ENCODE data around the gene CKAP4. TPM values are rescaled to one million over a fixed set of nuclear protein-coding genes. Genes with fewer than 3 reads are reported as not detected.

Gene CKAP4
- total and polyA plus RNA-seq, 2 donors (not counting 3 experiments of a cell fraction or from before 2014, with no cell fraction given), result 117 to 223 TPM

GRCh38 chr12:106195621-106196027, 52.2 kb downstream of the CKAP4 start:
- Histone ChIP-seq H3K4me2 (ENCODE audit: insufficient read depth, low read length) (no peak overlapping the region), H3K4me1 (ENCODE audit: control insufficient read depth, extremely low read depth, insufficient read depth, low read length) (no peaks in the 10 kb centered on the region), H3K9ac (replicated peaks; ENCODE audit: extremely low read depth, insufficient read depth, low read length) (no peak overlapping the region), H3K79me2 (ENCODE audit: control insufficient read depth, insufficient read depth, low read length) (no peaks in the 10 kb centered on the region), H3K9me1 (replicated peaks; ENCODE audit: control insufficient read depth, extremely low read depth, insufficient read depth, low read length) (no peaks in the 10 kb centered on the region), H4K20me1 (replicated peaks; ENCODE audit: control insufficient read depth, extremely low read depth, insufficient read depth, low read length) (no peaks in the 10 kb centered on the region), H3K9me3 (replicated peaks; ENCODE audit: control insufficient read depth, insufficient read depth, low read length) (no peaks in the 10 kb centered on the region), H2AFZ (ENCODE audit: low read depth, low read length) (no peak overlapping the region), H3K27me3 (ENCODE audit: control insufficient read depth in 2 of 2, insufficient read depth in 2 of 2, low read length in 2 of 2) (peaks cover 24 to 37% of the 10 kb centered on the region in 2 experiments), H3K36me3 (ENCODE audit: control insufficient read depth in 2 of 2, extremely low read depth in 1 of 2, insufficient read depth in 2 of 2, low read length in 2 of 2) (no peaks in the 10 kb centered on the region), H3K4me3 (replicated peaks in 1 of 3; ENCODE audit: insufficient read depth in 1 of 3, low read depth in 1 of 3, low read length in 3 of 3) (no peak overlapping the region), H3K27ac (ENCODE audit: insufficient read depth, low read depth, low read length) (no peak overlapping the region)
- dilution Hi-C loops (cut with MboI; ENCODE audit: extremely low pct_ligation_motif_present, low sequenced_read_pairs) (no loop called here), intact Hi-C loops (cut with micrococcal nuclease) (no loop called here)
- TF ChIP-seq FOS (IDR thresholded peaks at IDR 0.05; ENCODE audit: borderline replicate concordance, insufficient read depth, low read length), result no peak
- TF ChIP-seq JUN (IDR thresholded peaks at IDR 0.05; ENCODE audit: borderline replicate concordance, insufficient read depth, insufficient read length, low read depth), result no peak
- TF ChIP-seq EZH2 (IDR thresholded peaks at IDR 0.05; ENCODE audit: borderline replicate concordance, low read depth, low read length, severe bottlenecking), result no peak
- TF ChIP-seq POLR2AphosphoS5 (IDR thresholded peaks at IDR 0.05; ENCODE audit: insufficient read depth, low read depth, low read length), result no peak
- TF ChIP-seq MYC (IDR thresholded peaks at IDR 0.05; ENCODE audit: low read depth, low read length), result no peak
- no peak for TF ChIP-seq POLR2A (IDR thresholded peaks at IDR 0.05; ENCODE audit: low read depth, low read length)
- TF ChIP-seq, protein P1, sequence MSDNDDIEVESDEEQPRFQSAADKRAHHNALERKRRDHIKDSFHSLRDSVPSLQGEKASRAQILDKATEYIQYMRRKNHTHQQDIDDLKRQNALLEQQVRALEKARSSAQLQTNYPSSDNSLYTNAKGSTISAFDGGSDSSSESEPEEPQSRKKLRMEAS (IDR thresholded peaks at IDR 0.05; ENCODE audit: insufficient read depth, insufficient read length), result no peak
- TF ChIP-seq GATA2 (IDR thresholded peaks at IDR 0.05; ENCODE audit: insufficient read depth, insufficient read length, low read depth, low read length), result no peak
- ChIA-PET CTCF (no interaction called here), POLR2A (no interaction called here)
- DNase-seq (ENCODE audit: low read depth, low spot score) (no peak), FAIRE-seq (no peak)
- BruUV-seq (replicated peaks), result no TSS peak

GRCh38 chr12:106194351-106194750, 53.5 kb downstream of the CKAP4 start:
- dilution Hi-C loops (cut with MboI; ENCODE audit: extremely low pct_ligation_motif_present, low sequenced_read_pairs), result no loop called here
- H4K20me1 ChIP-seq (replicated peaks; ENCODE audit: control insufficient read depth, extremely low read depth, insufficient read depth, low read length), result no peaks in the 10 kb centered on the region
- H3K27ac ChIP-seq (ENCODE audit: insufficient read depth, low read depth, low read length), result no peak overlapping the region
- no peaks in the 10 kb centered on the region for H3K79me2 ChIP-seq (ENCODE audit: control insufficient read depth, insufficient read depth, low read length)
- H2AFZ ChIP-seq (ENCODE audit: low read depth, low read length), result no peak overlapping the region
- no peak overlapping the region for H3K4me3 ChIP-seq (replicated peaks in 1 of 3; ENCODE audit: insufficient read depth in 1 of 3, low read depth in 1 of 3, low read length in 3 of 3)
- no peak overlapping the region for H3K4me2 ChIP-seq (ENCODE audit: insufficient read depth, low read length)
- intact Hi-C loops (cut with micrococcal nuclease), result no loop called here
- H3K27me3 ChIP-seq (ENCODE audit: control insufficient read depth in 2 of 2, insufficient read depth in 2 of 2, low read length in 2 of 2), result peaks cover 25 to 37% of the 10 kb centered on the region in 2 experiments
- no peaks in the 10 kb centered on the region for H3K9me3 ChIP-seq (replicated peaks; ENCODE audit: control insufficient read depth, insufficient read depth, low read length)
- no peaks in the 10 kb centered on the region for H3K36me3 ChIP-seq (ENCODE audit: control insufficient read depth in 2 of 2, extremely low read depth in 1 of 2, insufficient read depth in 2 of 2, low read length in 2 of 2)
- H3K9me1 ChIP-seq (replicated peaks; ENCODE audit: control insufficient read depth, extremely low read depth, insufficient read depth, low read length), result no peaks in the 10 kb centered on the region
- DNase-seq (ENCODE audit: low read depth, low spot score) (no peak), FAIRE-seq (no peak)
- ChIA-PET POLR2A (no interaction called here), CTCF (no interaction called here)
- TF ChIP-seq, protein P1 (IDR thresholded peaks at IDR 0.05; ENCODE audit: insufficient read depth, insufficient read length), result no peak
- no peak for TF ChIP-seq JUN (IDR thresholded peaks at IDR 0.05; ENCODE audit: borderline replicate concordance, insufficient read depth, insufficient read length, low read depth)
- TF ChIP-seq EZH2 (IDR thresholded peaks at IDR 0.05; ENCODE audit: borderline replicate concordance, low read depth, low read length, severe bottlenecking), result no peak
- no peak for TF ChIP-seq FOS (IDR thresholded peaks at IDR 0.05; ENCODE audit: borderline replicate concordance, insufficient read depth, low read length)
- no peak for TF ChIP-seq POLR2A (IDR thresholded peaks at IDR 0.05; ENCODE audit: low read depth, low read length)
- no peak for TF ChIP-seq MYC (IDR thresholded peaks at IDR 0.05; ENCODE audit: low read depth, low read length)
- no peak for TF ChIP-seq POLR2AphosphoS5 (IDR thresholded peaks at IDR 0.05; ENCODE audit: insufficient read depth, low read depth, low read length)
- no peak for TF ChIP-seq GATA2 (IDR thresholded peaks at IDR 0.05; ENCODE audit: insufficient read depth, insufficient read length, low read depth, low read length)
- TF ChIP-seq, protein P2, sequence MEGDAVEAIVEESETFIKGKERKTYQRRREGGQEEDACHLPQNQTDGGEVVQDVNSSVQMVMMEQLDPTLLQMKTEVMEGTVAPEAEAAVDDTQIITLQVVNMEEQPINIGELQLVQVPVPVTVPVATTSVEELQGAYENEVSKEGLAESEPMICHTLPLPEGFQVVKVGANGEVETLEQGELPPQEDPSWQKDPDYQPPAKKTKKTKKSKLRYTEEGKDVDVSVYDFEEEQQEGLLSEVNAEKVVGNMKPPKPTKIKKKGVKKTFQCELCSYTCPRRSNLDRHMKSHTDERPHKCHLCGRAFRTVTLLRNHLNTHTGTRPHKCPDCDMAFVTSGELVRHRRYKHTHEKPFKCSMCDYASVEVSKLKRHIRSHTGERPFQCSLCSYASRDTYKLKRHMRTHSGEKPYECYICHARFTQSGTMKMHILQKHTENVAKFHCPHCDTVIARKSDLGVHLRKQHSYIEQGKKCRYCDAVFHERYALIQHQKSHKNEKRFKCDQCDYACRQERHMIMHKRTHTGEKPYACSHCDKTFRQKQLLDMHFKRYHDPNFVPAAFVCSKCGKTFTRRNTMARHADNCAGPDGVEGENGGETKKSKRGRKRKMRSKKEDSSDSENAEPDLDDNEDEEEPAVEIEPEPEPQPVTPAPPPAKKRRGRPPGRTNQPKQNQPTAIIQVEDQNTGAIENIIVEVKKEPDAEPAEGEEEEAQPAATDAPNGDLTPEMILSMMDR (IDR thresholded peaks at IDR 0.05; ENCODE audit: extremely low read depth in 1 of 2, insufficient read depth in 1 of 2, low read depth in 1 of 2, low read length in 2 of 2), result no peak
- no TSS peak for BruUV-seq (replicated peaks)
- H3K4me1 ChIP-seq (ENCODE audit: control insufficient read depth, extremely low read depth, insufficient read depth, low read length), result no peaks in the 10 kb centered on the region
- no peak overlapping the region for H3K9ac ChIP-seq (replicated peaks; ENCODE audit: extremely low read depth, insufficient read depth, low read length)

Data from endothelial cell of umbilical vein (primary cell).